Spleen (tissue), 11 donors: ENCODE data around the gene KSR2. TPM values are rescaled to one million over a fixed set of nuclear protein-coding genes. Genes with fewer than 3 reads are reported as not detected.
"Not testable (repeated sequence)": the region's sequence is repeated elsewhere in the genome, so short reads cannot be mapped to it uniquely, and the experiment has no call there.

Experiments used
- DNase-seq: peaks from one replicate; pipeline ENCODE4 v3.0.0-alpha.2; 2020
- H3K27ac ChIP-seq, 8 donors: fragments of 200-600 bp; sonication (generic) in 7 of 8; 1 replicate in 4 of 8; 2 replicates in 4 of 8; pipeline versions ENCODE4 v1.5.0 to v1.8.0; 2016 to 2021; ENCODE audit warnings: inconsistent platforms in 4 of 8, mild to moderate bottlenecking in 4 of 8, moderate library complexity in 1 of 8
- H3K27me3 ChIP-seq, 7 donors: fragments of 200-600 bp; sonication (generic) in 6 of 7; replicated peaks in 1 of 7; 1 replicate in 4 of 7; 2 replicates in 3 of 7; pipeline versions ENCODE4 v1.5.0 to v1.8.0; 2016 to 2021; ENCODE audit warnings: inconsistent platforms in 3 of 7, mild to moderate bottlenecking in 1 of 7
- H3K36me3 ChIP-seq, 6 donors: fragments of 200-600 bp; sonication (generic) in 5 of 6; 1 replicate in 4 of 6; 2 replicates in 2 of 6; pipeline versions ENCODE4 v1.5.0 to v1.8.0; 2016 to 2021; ENCODE audit warnings: inconsistent platforms in 2 of 6
- H3K4me1 ChIP-seq, 6 donors: fragments of 200-600 bp; sonication (generic) in 5 of 6; 1 replicate in 3 of 6; 2 replicates in 3 of 6; pipeline versions ENCODE4 v1.5.0 to v1.8.0; 2016 to 2021; ENCODE audit warnings: inconsistent platforms in 3 of 6
- H3K4me3 ChIP-seq, 8 donors: fragments of 200-600 bp; sonication (generic) in 7 of 8; 1 replicate in 4 of 8; 2 replicates in 4 of 8; pipeline versions ENCODE4 v1.5.0 to v1.8.0; 2016 to 2021; ENCODE audit warnings: inconsistent platforms in 4 of 8, mild to moderate bottlenecking in 4 of 8, moderate library complexity in 2 of 8
- H3K9me3 ChIP-seq, 8 donors: fragments of 200-600 bp; sonication (generic) in 7 of 8; 1 replicate in 4 of 8; 2 replicates in 4 of 8; pipeline versions ENCODE4 v1.5.0 to v1.8.0; 2016 to 2021; ENCODE audit warnings: inconsistent platforms in 4 of 8
- CTCF ChIP-seq, 11 experiments: fragments of 200-600 bp in 7 of 11; fragments of 450-650 bp in 4 of 11; sonication (generic) in 4 of 11; IDR thresholded peaks in 8 of 11; conservative IDR thresholded peaks in 3 of 11; 1 replicate in 7 of 11; 2 replicates in 4 of 11; pipeline versions ENCODE4 v1.4.0 to v1.8.0; 2016 to 2021; ENCODE audit warnings: antibody characterized with exemption in 11 of 11, inconsistent platforms in 4 of 11, mild to moderate bottlenecking in 1 of 11
- POLR2A ChIP-seq, 3 donors: fragments of 450-650 bp; IDR thresholded peaks; one replicate each; pipeline ENCODE4 v1.5.1; 2017; ENCODE audit warnings: antibody characterized with exemption in 3 of 3, mild to moderate bottlenecking in 1 of 3
- POLR2AphosphoS5 ChIP-seq, 3 donors: sonication (generic); formaldehyde crosslinking; IDR thresholded peaks; one replicate each; pipeline ENCODE4 v1.5.1; 2017; ENCODE audit warnings: antibody characterized with exemption in 3 of 3
- WGBS, 5 donors: extraction: QIAGEN DNeasy Blood & Tissue Kit in 3 of 5; methylation state at CpG; one replicate each; pipeline versions ENCODE4 v1.1.5 to v1.1.7; 2013 to 2018; 5-methylcytosine and 5-hydroxymethylcytosine counted together
- intact Hi-C: fragments of 100-400 bp; cut with DNase I; formaldehyde crosslinking; loops from one replicate; pipeline ENCODE4 v1.15.0; 2023; ENCODE audit warnings: low total_unique reads
- polyA plus RNA-seq, 3 donors: library from polyadenylated mRNA; stranded (reverse); fragments of 200-250 nt; gene quantifications; one replicate each; pipeline ENCODE4 v1.2.1, GENCODE V29; 2013
- total RNA-seq, 7 donors: library from RNA; depleted of rRNA in 3 of 7; stranded (reverse); fragments of >200 nt in 3 of 7; fragmentation: NEBNext Ultra II Directional in 4 of 7; extraction: Animal tissue kit (Norgen Biotek cat#: 25700) in 4 of 7; gene quantifications; one replicate each; pipeline versions ENCODE4 v1.1.0 to v1.2.1, GENCODE V29; 2016 to 2021
- donor health status: healthy with polysubstance abuse.
- donor health status: DM: no; HTN: no; CAD: no; lungs with moderate emphysema.
- donor health status: DM: no; HTN: no; CAD: no.
- donor health status: Bipolar disorder and iron deficiency.
- donor health status: healthy.
- donor health status: DM: no; HTN: no; CAD: no.
- donor health status: DM: yes; HTN: yes; CAD: no.

The KSR2 gene
- total and polyA plus RNA-seq, 10 donors = under 0.01 to 0.09 (median 0.02) TPM; not detected in 4

- Histone ChIP-seq H3K4me3 (no peak overlapping the region), H3K27ac (no peak overlapping the region), H3K36me3 (no peaks in the 10 kb centered on the region), H3K4me1 (no peaks in the 10 kb centered on the region), H3K27me3 (peaks cover 0 to 42% (median 0%) of the 10 kb centered on the region in 7 donors), H3K9me3 (peaks cover 0 to 16% (median 14%) of the 10 kb centered on the region in 8 donors)
- intact Hi-C loops = no loop called here
- WGBS, 5 donors = 62 to 69% (median 64%) methylated on average over 13 of the region's 13 CpGs
- DNase-seq = no peak
- peak in 8 of 11 experiments; percentile 18 to 76 (median 60) for TF ChIP-seq CTCF (IDR thresholded peaks at IDR 0.05 in 8 of 11, conservative IDR thresholded peaks at IDR 0.05 in 3 of 11)
- no peak for TF ChIP-seq POLR2AphosphoS5 (IDR thresholded peaks at IDR 0.05)
Measured at GRCh38 chr12:117857632-117858612, 110.9 kb downstream of the KSR2 start.

DNA sequence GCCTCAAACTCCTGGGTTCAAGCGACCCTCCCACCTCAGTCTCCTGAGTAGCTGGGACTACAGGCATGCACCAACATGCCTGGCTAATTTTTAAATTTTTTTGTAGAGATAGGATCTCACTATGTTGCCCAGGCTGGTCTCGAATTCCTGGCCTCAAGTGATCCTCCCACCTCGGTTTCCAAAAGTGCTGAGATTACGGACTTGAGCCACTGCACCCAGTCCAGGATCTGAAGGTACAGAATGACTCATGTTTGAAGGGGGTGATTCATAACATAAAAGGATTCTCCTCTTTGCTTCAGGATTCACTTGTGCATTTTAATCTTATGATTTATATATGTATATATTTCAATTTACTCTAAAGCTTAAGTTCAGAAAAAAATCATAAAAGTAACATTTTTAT is 111.7 kb downstream of the KSR2 start:
- 54 to 66% (median 58%) methylated on average over 4 of the region's 4 CpGs for WGBS, 5 donors
- intact Hi-C loops, H3K4me3 ChIP-seq, DNase-seq, H3K4me1 ChIP-seq, H3K27ac ChIP-seq, H3K36me3 ChIP-seq: not testable (repeated sequence)
- peaks cover 0 to 16% (median 14%) of the 10 kb centered on the region in 8 donors for H3K9me3 ChIP-seq
- H3K27me3 ChIP-seq = peaks cover 0 to 40% (median 0%) of the 10 kb centered on the region in 7 donors

DNA sequence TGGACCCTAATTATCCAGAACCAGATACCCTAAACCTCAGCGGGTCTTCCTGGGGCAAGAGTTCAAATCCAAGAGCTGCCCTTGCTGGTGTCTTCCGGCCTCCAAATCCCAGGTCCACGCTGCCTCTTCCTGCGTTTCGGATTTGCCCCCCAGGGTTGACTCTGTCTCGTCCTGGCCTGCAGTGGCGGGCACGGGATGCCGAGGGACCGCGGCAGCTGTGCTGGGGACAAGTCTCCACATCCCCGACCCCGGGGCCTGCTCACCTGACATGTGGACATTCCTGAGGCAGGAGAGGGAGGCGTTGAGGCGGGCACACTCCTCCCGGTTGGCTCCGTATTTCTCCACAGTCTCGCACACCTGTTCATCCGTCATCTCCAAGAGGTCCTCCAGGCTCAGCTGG is 113.6 kb downstream of the KSR2 start:
- WGBS, 5 donors = 82 to 93% (median 91%) methylated on average over 19 of the region's 19 CpGs
- intact Hi-C loops = no loop called here
- no peaks in the 10 kb centered on the region for H3K4me1 ChIP-seq
- peaks cover 0 to 16% (median 14%) of the 10 kb centered on the region in 8 donors for H3K9me3 ChIP-seq
- H3K36me3 ChIP-seq = no peaks in the 10 kb centered on the region
- H3K27ac ChIP-seq = no peak overlapping the region
- no peak overlapping the region for H3K4me3 ChIP-seq
- H3K27me3 ChIP-seq = peaks cover 0 to 40% (median 3%) of the 10 kb centered on the region in 7 donors
- TF ChIP-seq POLR2AphosphoS5 (IDR thresholded peaks at IDR 0.05) = no peak
- TF ChIP-seq POLR2A (IDR thresholded peaks at IDR 0.05) = no peak
- TF ChIP-seq CTCF (IDR thresholded peaks at IDR 0.05 in 8 of 11, conservative IDR thresholded peaks at IDR 0.05 in 3 of 11) = no peak
- DNase-seq = no peak

DNA sequence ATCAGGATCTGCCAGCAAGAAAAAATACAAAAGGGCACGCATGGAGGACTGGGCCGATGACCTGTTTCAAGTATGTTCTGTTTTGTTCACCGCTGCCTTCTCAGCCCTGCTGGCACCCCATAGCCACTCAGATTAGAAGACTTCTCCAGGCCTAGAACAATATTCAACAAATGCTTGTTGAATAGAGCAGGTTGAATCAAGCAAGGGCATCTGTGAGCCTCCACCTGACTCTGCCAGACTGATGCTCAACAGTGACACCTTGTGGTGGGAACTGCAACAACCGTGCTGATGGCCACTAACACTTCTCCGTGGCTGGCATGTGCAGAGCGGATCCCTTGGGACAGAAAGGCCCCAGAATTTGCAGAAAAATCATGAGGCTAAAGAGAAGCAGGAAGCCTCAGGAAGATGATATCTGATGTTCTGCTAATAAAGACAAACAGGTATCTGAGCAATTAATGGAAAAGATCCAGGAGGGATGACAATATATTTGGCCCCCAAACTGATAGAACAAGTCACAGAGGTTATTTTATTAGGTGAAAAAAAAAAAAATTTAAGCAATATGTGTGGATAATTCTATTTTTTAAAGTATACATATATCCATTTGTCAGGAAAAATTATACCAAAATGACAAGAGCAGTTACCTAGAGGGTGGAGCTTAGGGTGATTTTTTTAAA is 114.3 kb downstream of the KSR2 start:
- WGBS, 5 donors = 49 to 64% (median 54%) methylated on average over 6 of the region's 6 CpGs
- Histone ChIP-seq H3K4me1 (no peaks in the 10 kb centered on the region), H3K4me3 (no peak overlapping the region), H3K36me3 (no peaks in the 10 kb centered on the region), H3K9me3 (peaks cover 0 to 16% (median 14%) of the 10 kb centered on the region in 8 donors), H3K27ac (no peak overlapping the region), H3K27me3 (peaks cover 0 to 40% (median 3%) of the 10 kb centered on the region in 7 donors)
- intact Hi-C loops = no loop called here
- TF ChIP-seq CTCF (IDR thresholded peaks at IDR 0.05 in 8 of 11, conservative IDR thresholded peaks at IDR 0.05 in 3 of 11) (peak in 7 of 11 experiments; percentile 9 to 53 (median 35)), POLR2AphosphoS5 (IDR thresholded peaks at IDR 0.05) (no peak), POLR2A (IDR thresholded peaks at IDR 0.05) (no peak)
- no peak for DNase-seq
